ENCODE results near the gene BEST2.

The BEST2 gene

GRCh38 chr19:12772323-12772722, 20.7 kb downstream of the BEST2 start:
- no peak for DNase-seq

DNA sequence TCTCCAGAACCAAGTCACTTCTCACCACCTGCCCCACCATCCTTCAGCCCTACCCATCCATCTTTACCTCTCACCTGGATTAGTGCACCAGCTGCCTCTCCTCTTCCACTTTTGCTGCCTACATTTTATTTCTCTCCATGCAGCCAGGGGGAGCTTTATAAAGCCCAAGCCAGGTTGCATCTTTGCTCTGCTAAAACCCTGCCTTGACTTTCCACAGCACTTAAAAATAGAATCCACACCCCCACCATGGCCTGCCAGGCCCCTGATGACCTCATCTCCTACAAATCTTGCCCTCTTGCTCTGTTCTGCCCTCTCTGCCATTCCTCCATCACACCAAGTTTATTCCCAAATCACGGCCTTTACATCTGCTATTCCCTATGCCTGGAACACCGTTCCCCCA, 22.0 kb downstream of the BEST2 start:
- no peak for DNase-seq

GRCh38 chr19:12774588-12775555, 23.3 kb downstream of the BEST2 start, which contains the start of gene HOOK2:
Gene HOOK2 (minus strand): TSS chr19:12775552. CDS start chr19:12775449, 103 bp downstream.
- peak; percentile 72 for DNase-seq

DNA sequence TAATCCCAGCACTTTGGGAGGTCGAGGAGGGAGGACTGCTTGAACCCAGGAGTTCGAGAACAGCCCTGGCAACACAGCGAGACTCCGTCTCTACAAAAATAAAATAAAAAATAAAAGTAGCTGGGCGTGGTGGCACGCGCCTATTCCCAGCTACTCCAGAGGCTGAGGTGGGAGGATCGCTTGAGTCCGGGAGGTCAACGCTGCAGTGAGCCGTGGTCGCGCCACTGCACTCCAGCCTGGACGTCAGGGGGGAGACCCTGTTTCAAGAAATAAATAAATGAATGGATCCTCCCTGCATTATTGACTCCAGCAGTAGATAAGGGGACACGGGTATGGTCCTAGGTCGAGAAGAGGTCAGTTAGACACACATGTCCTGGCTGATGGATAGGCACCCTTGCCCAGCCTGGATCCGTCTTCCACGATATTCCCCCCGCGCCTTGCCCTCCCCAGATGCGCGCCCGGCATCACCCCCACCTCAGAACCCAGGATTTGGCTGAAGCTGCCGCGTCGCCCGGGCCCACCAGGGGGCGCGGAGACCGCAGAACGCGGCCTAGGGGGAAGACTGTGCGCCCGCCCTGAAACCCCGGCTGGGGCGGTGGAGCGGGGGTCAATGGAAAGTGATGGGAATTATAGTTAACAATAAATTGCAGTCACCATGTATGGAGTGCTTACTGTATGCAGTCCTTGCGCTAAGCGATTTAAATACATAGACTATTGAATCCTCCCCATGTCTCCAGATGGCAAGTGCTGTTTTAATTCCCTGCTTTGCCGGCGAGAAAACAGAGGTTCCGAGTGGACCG, 25.8 kb downstream of the BEST2 start:
- DNase-seq: peak; percentile 38

GRCh38 chr19:12778017-12778904, 26.7 kb downstream of the BEST2 start:
- DNase-seq: no peak

DNA sequence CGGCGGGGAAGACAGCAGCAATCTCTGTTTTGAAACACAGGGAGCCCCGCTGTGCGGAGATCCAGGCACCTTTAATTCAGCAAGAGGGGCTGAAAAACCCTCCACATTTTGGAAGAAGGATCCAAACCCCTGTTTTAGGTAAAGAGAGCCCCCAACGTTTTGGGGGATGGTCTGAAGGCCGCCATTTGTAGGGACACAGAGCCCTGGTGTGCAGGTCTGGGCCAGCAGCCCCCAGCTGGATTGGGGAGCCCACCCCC, 27.2 kb downstream of the BEST2 start:
- no peak for DNase-seq

DNA sequence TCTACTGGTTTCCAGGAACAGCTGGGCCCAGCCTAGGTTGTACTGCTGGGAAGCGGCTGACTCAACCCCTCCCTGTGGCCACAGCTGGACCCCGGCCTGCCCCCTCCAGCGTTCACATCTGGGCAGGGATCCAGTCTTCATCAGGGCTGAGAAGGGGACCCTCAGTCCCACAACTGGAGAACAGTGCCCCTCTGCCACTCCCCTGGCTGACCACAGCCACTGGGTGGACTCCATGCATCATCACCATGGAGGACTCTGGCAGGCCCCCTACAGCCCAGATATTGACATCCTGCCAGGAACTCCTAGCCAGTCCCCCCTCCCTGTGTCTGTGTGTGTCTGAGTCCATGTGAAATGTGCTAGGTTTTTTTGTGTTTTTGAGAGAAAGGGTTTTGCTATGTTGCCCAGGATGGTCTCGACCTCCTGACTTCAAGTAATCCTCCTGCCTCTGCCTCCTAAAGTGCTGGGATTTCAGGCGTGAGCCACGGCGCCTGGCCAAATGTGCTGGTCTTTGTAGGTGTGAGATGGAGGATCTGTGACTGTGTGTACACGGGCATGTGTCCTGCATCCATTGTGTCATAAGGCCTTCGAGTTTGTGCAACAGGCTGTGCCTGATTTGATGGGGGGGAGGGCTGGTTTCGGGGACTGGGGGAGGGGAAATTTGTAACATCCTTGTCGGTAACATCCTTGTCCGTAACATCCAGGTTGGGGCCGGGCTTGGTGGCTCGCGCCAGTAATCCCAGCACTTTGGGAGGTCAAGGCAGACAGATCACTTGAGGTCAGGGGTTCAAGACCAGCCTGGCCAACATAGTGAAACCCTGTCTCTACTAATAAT, 27.8 kb downstream of the BEST2 start:
- no peak for DNase-seq

GRCh38 chr19:12782174-12782423, 30.5 kb downstream of the BEST2 start:
- DNase-seq: no peak

GRCh38 chr19:12782424-12783290, 31.1 kb downstream of the BEST2 start:
- no peak for DNase-seq

GRCh38 chr19:12783291-12783848, 31.8 kb downstream of the BEST2 start:
- DNase-seq: no peak

DNA sequence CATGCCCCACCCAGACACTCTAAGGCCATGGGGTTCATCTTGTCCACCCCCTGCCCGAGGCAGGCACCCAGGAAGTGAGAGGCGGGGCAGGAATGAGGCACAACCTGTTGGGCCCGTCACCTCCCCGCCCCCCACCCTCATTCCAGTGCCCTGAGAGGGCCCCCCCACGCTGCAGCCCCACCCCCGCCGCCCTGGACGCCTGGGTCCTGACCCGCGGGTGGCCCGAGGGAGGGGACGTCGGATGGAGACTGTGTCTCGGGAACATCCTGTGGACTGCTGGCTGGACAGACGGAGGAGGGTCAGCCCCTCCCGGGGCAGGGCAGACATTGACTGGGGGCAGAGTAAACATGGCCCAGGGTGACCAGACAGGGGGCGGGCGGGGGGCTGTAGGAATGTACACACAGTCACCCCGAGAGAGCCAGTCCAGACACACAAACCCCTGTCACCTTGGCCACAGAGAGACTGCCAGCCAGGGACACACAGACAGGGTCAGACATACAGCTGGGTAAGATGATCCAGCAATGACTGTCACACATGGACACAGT, 32.3 kb downstream of the BEST2 start:
- DNase-seq: no peak

DNA sequence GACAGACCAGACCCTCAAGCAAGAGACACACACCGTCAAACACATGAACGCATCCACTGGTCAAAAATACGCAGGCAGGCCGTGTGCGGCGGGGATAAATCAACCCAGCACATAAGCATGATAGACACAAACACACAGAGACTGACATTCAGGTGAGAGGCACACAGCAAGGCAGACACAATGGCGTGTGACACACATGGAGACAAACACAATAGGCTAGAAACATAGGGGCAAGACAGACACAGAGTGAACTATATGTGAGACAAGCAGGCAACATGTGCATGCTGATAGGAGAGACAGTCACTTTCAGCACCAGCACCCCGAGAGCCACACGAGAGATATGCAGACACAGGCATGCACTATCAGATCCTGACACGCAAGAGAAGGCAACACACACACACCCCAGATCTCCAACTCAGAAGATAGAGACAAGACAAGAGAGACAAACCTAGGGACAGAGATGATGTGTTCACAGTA, 32.8 kb downstream of the BEST2 start:
- no peak for DNase-seq

DNA sequence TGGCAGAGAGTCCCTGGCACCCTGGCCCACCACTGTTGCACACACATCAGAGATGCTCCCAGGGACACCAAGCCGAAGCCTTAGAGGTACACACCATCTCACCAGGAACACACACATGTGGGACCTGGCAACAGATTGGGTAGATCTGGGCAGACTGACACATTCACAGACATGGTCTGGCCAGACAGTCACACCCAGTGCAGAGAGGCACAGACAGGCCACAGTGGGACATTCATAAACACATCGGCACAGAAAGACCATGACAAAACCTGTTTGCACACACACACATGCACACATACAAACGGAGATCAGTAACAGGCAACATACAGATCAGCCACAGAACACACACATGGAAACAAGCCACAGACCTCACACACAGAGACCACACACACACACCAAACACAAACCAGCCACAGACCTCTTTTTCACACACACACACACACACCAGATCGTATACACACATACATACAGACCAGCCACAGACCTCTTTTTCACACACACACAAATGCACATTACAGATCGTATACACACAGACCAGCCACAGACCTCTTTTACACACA, 33.4 kb downstream of the BEST2 start:
- DNase-seq: no peak

GRCh38 chr19:12785431-12786031, 33.9 kb downstream of the BEST2 start:
- no peak for DNase-seq

GRCh38 chr19:12786141-12786870, 34.7 kb downstream of the BEST2 start:
- no peak for DNase-seq

DNA sequence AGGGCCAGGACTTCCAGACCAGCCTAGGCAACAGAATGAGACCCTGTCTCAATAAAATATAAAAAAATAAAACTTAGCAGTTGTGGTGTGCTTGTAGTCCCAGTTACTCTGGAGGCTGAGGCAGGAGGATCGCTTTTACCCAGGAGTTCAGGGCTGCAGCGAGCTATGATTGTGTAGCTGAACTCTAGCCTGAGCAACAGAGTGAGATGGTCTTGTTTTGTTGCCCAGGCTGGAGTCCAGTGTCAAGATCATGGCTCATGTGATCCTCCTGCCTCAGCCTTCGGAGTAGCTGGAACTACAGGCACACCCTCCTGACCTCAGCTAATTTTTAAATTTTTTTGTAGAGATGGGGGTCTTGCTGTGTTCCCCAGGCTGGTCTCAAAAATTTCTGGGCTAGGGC, 35.4 kb downstream of the BEST2 start:
- DNase-seq: no peak

DNA sequence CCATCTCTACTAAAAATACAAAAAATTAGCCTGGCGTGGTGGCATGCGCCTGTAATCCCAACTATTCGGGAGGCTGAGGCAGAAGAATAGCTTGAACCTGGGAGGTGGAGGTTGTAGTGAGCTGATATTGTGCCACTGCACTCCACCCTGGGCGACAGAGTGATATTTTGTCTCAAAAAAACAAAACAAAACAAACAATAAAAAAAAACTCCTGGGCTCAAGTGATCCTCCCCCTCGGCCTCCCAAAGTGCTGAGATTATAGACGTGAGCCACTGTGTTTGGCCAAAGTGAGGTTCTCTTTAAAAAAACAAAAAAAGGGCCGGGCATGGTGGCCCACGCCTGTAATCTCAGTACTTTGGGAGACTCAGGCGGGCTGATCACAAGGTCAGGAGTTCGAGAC, 35.9 kb downstream of the BEST2 start:
- no peak for DNase-seq

- DNase-seq: no peak
These were observed 36.6 kb downstream of the BEST2 start for GRCh38 chr19:12788042-12788681.

DNA sequence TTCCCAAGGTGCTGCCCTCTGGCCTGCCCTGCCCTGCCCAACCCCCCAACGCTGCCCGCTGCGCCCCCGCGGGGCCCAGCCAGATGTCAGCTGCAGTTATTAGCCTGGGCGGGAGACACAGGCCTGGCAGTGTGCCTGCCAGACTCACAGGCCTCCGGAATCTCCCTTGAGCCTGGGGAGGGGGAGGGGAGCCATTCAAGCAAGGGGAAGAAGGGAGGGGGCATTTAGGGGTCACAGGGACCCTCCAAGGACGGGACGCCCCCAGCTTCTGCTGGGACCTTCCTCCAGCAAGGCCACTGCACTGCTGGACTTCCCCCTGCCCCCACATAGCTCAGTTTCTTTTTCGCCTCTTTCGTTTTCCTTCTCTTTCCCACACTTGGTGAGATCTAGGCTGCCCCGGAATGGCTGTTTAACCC, 37.1 kb downstream of the BEST2 start:
- DNase-seq: no peak

Measured in NCI-H2029 treated with DMSO at 0.1 percent for 48 hours (cell line).